Hepatocyte (in vitro differentiated cells): Measurements from ENCODE around the gene USP2.

Experiments used
- EZH2 ChIP-seq: fragments of 200-600 bp; sonication (generic); IDR thresholded peaks from 2 replicates; pipeline ENCODE4 v1.6.1; 2016; ENCODE audit warnings: antibody characterized with exemption, mild to moderate bottlenecking, borderline replicate concordance
- EZH2phosphoT487 ChIP-seq: fragments of 200-600 bp; sonication (generic); IDR thresholded peaks from one replicate; pipeline ENCODE4 v1.6.1; 2018; ENCODE audit warnings: antibody characterized with exemption, mild to moderate bottlenecking, low read depth, moderate library complexity; ENCODE audit not compliant: unreplicated experiment, severe bottlenecking
- TF ChIP-seq, protein P1 (sequence below): fragments of 200-600 bp; sonication (generic); IDR thresholded peaks from 2 replicates; pipeline ENCODE4 v1.5.1; 2016; ENCODE audit warnings: antibody characterized with exemption, mild to moderate bottlenecking; ENCODE audit not compliant: poor library complexity

DNA sequence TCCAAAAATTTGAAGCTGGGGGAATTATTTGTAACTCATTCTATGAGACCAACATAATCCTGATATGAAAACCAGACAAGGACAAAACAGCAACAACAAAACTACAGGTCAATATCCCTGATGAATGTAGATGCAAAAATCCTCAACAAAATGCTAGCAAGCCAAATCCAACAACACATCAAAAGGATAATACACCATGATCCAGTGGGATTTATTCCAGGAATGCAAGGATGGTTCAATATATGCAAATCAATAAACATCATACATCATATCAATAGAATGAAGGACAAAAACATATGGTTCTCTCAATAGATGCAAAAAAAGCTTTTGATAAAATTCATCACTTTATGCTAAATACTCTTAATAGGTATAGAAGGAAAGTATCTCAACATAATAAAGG, 19.4 kb upstream of the USP2 start:
- TF ChIP-seq EZH2 (no peak), EZH2phosphoT487 (no peak)
- TF ChIP-seq, protein P1, sequence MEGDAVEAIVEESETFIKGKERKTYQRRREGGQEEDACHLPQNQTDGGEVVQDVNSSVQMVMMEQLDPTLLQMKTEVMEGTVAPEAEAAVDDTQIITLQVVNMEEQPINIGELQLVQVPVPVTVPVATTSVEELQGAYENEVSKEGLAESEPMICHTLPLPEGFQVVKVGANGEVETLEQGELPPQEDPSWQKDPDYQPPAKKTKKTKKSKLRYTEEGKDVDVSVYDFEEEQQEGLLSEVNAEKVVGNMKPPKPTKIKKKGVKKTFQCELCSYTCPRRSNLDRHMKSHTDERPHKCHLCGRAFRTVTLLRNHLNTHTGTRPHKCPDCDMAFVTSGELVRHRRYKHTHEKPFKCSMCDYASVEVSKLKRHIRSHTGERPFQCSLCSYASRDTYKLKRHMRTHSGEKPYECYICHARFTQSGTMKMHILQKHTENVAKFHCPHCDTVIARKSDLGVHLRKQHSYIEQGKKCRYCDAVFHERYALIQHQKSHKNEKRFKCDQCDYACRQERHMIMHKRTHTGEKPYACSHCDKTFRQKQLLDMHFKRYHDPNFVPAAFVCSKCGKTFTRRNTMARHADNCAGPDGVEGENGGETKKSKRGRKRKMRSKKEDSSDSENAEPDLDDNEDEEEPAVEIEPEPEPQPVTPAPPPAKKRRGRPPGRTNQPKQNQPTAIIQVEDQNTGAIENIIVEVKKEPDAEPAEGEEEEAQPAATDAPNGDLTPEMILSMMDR = no peak
